ENCODE measurements around the gene TSC22D4. TPM values are rescaled to one million over a fixed set of nuclear protein-coding genes. Genes with fewer than 3 reads are reported as not detected.
A peak's percentile ranks its signal among the peaks of the same experiment; 100 is the strongest.

The TSC22D4 gene
- total RNA-seq, 2 experiments from 2014 or later: 92.6 to 94.2 TPM

DNA sequence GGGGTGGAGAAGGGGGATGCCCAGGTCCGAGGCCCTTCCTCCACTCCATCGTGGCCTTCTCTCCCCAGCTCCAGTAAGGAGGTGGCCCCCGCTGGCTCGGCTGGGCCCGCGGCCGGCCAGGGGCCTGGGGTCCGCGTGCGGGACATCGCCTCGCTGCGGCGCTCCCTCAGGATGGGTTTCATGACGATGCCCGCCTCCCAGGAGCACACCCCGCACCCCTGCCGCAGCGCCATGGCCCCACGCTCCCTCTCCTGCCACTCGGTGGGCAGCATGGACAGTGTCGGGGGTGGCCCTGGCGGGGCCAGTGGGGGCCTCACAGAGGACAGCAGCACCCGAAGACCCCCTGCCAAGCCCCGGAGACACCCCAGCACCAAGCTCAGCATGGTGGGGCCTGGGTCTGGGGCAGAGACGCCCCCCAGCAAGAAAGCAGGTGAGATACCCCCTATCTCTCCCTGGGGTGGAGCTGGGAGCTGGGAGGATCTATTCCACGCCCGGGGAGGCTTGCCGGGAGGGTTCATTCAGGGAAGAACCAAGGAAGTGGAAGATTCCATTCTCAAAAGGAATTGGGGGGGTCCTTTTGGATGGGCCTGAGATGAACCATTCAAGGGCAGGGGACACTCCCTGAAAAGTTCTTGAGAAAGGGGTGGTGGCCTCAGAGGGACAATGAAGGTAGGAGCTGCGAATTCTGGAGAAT is 7.9 kb upstream of the TSC22D4 start:
- H3K9me3 Mint-ChIP-seq: no peaks in the 10 kb centered on the region
- no peak overlapping the region for H3K27ac Mint-ChIP-seq
- CTCF ChIA-PET: interaction anchor here (1.0 to 1.5 kb wide), 2 partner anchors 10 to 61 kb away, joined by 3 read pairs; no protein-coding TSS in a partner anchor
- H3K27me3 Mint-ChIP-seq: no peaks in the 10 kb centered on the region
- H3K36me3 Mint-ChIP-seq (ENCODE audit: low read depth): no peaks in the 10 kb centered on the region
- DNase-seq (no peak), ATAC-seq (no peak)
- peaks cover 9% of the 10 kb centered on the region for H3K4me1 Mint-ChIP-seq (ENCODE audit: low read depth)
- POLR2A ChIA-PET: interaction anchor here (0.8 kb wide), 1 partner anchor 37 kb away, joined by 3 read pairs; no protein-coding TSS in a partner anchor
- TF ChIP-seq, protein P1, sequence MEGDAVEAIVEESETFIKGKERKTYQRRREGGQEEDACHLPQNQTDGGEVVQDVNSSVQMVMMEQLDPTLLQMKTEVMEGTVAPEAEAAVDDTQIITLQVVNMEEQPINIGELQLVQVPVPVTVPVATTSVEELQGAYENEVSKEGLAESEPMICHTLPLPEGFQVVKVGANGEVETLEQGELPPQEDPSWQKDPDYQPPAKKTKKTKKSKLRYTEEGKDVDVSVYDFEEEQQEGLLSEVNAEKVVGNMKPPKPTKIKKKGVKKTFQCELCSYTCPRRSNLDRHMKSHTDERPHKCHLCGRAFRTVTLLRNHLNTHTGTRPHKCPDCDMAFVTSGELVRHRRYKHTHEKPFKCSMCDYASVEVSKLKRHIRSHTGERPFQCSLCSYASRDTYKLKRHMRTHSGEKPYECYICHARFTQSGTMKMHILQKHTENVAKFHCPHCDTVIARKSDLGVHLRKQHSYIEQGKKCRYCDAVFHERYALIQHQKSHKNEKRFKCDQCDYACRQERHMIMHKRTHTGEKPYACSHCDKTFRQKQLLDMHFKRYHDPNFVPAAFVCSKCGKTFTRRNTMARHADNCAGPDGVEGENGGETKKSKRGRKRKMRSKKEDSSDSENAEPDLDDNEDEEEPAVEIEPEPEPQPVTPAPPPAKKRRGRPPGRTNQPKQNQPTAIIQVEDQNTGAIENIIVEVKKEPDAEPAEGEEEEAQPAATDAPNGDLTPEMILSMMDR (IDR thresholded peaks at IDR 0.05): no peak
- intact Hi-C loops (cut with micrococcal nuclease): no loop called here
- no peak overlapping the region for H3K4me3 Mint-ChIP-seq

DNA sequence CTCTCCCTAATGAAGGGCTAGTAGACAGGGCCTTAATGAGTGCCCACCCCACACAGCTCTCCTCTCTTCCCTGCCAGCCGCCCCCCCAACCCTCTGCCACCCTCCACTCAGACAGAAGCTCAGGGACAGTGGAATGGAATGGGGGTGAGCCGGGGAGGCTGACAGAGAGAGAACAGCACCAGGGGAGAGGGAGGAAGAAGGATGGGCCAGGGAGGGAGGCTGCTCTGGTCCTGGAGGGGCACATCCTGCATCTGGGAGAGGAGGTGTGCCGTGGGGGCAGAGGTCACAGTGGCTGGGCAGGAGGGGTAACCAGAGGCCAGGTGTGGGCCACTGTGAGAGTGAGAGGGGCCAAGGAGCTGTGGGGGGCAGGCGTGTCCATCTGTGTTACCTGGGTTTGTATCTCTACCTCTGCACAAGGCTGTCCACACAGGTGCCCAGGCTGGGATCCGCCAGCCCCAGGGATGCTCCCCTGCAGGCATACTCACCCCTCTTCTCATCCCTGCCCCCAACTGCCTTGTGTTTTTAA is 7.2 kb upstream of the TSC22D4 start:
- Mint-ChIP-seq H3K36me3 (ENCODE audit: low read depth) (no peaks in the 10 kb centered on the region), H3K9me3 (no peaks in the 10 kb centered on the region), H3K27ac (no peak overlapping the region), H3K4me1 (ENCODE audit: low read depth) (peaks cover 11% of the 10 kb centered on the region), H3K27me3 (no peaks in the 10 kb centered on the region), H3K4me3 (no peak overlapping the region)
- intact Hi-C loops (cut with micrococcal nuclease): no loop called here
- ATAC-seq: no peak
- POLR2A ChIA-PET: interaction anchor here (0.8 to 1.7 kb wide), 2 partner anchors 36 to 59 kb away, joined by 3 to 7 read pairs; no protein-coding TSS in a partner anchor
- TF ChIP-seq, protein P1 (IDR thresholded peaks at IDR 0.05): no peak
- CTCF ChIA-PET: no interaction called here
- DNase-seq: no peak

DNA sequence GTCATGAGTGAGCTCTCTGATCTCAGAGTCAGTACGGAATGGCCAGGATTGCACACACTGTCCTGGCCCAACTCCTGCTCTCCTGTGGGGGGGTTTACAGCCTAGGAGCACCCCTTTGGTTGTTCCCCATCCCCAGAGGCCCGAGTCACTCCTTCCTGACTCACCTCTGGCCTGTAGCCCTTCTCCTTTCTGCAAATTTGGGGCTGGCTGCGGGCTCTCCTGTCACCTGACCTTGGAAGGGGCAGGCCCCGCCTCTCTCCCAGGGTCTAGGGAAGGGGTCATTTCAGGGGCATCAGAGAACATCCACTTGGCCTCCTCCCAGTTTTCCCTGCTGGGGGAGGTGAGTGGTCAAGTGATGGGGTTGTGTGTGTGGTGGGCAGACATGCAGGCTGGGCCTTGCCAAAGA is 6.5 kb upstream of the TSC22D4 start:
- no peak overlapping the region for H3K4me3 Mint-ChIP-seq
- peaks cover 11% of the 10 kb centered on the region for H3K4me1 Mint-ChIP-seq (ENCODE audit: low read depth)
- H3K36me3 Mint-ChIP-seq (ENCODE audit: low read depth): no peaks in the 10 kb centered on the region
- TF ChIP-seq, protein P1 (IDR thresholded peaks at IDR 0.05): no peak
- DNase-seq (no peak), ATAC-seq (no peak)
- H3K27ac Mint-ChIP-seq: no peak overlapping the region
- intact Hi-C loops (cut with micrococcal nuclease): no loop called here
- POLR2A ChIA-PET: interaction anchor here (1.7 kb wide), 1 partner anchor 60 kb away, joined by 7 read pairs; no protein-coding TSS in a partner anchor
- CTCF ChIA-PET: interaction anchor here (0.7 to 1.6 kb wide), 2 partner anchors 17 to 74 kb away, joined by 3 to 6 read pairs; no protein-coding TSS in a partner anchor
- no peaks in the 10 kb centered on the region for H3K9me3 Mint-ChIP-seq
- H3K27me3 Mint-ChIP-seq: no peaks in the 10 kb centered on the region

- intact Hi-C loops (cut with micrococcal nuclease): no loop called here
- Mint-ChIP-seq H3K36me3 (ENCODE audit: low read depth) (no peaks in the 10 kb centered on the region), H3K27ac (no peak overlapping the region), H3K4me1 (ENCODE audit: low read depth) (peaks cover 12% of the 10 kb centered on the region), H3K9me3 (no peaks in the 10 kb centered on the region), H3K4me3 (peak overlapping the region; percentile 7), H3K27me3 (no peaks in the 10 kb centered on the region)
- DNase-seq (no peak), ATAC-seq (no peak)
- ChIA-PET POLR2A (interaction anchor here (1.7 kb wide), 1 partner anchor 61 kb away, joined by 7 read pairs; no protein-coding TSS in a partner anchor), CTCF (interaction anchor here (0.7 to 1.6 kb wide), 2 partner anchors 16 to 75 kb away, joined by 3 to 6 read pairs; no protein-coding TSS in a partner anchor)
- TF ChIP-seq, protein P1 (IDR thresholded peaks at IDR 0.05): no peak
These were observed 5.6 kb upstream of the TSC22D4 start for GRCh38 chr7:100484673-100485045.

Data from activated CD8-positive, alpha-beta T cell treated with anti-CD3 and anti-CD28 coated beads for 36 hours (primary cell).